ENCODE measurements around the gene SLC6A2.

Gene SLC6A2

DNA sequence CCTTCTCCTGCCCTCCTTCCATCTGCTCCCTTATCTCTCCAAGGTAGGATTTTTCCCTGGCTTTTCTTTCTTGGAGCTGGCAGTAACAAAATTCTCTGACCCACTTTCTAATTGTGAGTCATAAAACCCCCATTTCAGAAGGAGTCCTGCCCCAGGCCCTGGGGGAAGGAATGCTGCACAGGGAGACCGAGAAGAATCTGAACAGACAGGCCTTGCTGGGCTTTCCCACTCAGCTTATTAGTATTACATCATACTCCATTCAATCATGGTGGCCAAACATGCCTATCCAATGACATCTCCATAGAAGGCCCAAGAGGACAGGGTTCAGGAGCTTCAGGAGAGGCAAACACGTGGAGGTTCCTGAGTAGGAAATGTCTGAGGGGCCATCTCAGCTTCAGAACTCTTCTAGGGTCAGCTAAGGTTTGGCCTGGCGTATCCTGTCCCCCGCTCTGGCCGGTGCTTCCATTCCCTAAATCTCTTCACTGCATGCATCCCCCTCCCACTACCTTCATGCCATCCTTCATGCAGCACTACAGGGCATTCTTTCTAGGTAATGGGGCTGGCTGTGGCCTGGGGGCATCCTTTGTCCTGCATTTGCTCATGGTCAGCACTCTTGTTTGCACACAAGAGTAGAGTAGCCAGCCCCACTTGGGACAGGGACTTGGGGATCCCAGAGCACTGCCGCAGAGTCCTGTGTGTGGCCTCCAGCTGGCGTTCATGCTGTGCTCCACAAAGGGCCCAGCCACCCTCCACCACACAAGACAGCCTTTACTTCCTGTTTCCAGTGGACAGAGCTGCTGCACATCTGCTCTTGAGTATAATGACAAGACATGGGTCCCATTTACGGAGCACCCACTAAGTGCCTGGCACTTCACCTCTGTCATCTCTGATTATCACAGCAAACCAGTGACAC lies 8.2 kb downstream of the SLC6A2 start:
- no peak overlapping the region for H3K4me3 ChIP-seq (ENCODE audit: low read depth, low read length)
- TF ChIP-seq, protein P1, sequence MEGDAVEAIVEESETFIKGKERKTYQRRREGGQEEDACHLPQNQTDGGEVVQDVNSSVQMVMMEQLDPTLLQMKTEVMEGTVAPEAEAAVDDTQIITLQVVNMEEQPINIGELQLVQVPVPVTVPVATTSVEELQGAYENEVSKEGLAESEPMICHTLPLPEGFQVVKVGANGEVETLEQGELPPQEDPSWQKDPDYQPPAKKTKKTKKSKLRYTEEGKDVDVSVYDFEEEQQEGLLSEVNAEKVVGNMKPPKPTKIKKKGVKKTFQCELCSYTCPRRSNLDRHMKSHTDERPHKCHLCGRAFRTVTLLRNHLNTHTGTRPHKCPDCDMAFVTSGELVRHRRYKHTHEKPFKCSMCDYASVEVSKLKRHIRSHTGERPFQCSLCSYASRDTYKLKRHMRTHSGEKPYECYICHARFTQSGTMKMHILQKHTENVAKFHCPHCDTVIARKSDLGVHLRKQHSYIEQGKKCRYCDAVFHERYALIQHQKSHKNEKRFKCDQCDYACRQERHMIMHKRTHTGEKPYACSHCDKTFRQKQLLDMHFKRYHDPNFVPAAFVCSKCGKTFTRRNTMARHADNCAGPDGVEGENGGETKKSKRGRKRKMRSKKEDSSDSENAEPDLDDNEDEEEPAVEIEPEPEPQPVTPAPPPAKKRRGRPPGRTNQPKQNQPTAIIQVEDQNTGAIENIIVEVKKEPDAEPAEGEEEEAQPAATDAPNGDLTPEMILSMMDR (IDR thresholded peaks at IDR 0.05; ENCODE audit: borderline replicate concordance, insufficient read depth, low read depth, low read length) = no peak

DNA sequence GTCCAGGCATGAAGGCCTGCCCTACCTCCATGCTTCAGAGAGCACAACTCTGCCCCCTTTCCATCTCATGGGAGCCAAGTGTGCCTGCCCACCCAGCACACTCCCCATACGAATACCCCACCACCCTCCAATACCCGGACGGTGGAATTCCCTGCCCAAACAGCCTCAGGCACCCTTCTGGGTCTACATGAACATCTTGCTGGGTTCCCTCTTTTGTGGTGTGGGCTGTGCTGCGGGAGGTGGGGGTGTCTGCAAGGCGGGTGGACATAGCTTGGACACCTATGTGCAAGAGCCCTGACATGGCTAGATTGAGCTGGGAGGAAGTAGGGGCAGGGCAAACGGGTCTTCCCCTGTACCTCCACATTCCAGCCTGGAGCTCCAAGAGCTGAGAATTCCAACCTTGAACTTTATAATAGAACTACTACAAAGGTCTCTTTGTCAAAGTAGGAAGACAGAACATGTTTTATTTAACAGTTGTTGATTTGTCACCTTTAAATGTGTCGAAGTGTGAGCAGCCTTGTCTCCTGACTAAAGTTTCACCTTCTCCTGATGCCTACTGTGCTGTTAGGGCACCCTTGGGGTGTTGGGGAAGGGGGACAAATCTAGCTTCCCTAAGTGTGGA lies 9.1 kb downstream of the SLC6A2 start:
- TF ChIP-seq, protein P1 (IDR thresholded peaks at IDR 0.05; ENCODE audit: borderline replicate concordance, insufficient read depth, low read depth, low read length) = no peak
- H3K4me3 ChIP-seq (ENCODE audit: low read depth, low read length) = no peak overlapping the region

DNA sequence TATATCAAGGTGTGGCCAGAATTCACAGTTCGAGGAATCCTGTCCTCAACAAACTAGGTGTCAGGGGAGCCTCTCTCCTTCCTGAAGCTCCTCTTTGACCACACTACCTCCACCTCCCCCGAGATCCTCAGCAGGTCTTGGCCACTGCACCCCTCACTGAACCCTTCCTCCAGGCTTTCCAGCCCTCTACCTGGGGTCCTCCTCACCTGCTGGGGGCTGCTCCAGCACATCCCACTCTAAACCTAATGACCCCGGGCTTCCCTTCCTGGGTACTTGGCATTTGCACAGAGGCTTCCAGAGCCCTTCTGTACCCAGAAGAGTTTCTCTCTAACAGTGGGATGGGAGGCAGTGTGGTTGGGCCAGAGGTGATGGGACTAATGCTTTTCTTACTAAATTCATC lies 9.7 kb downstream of the SLC6A2 start:
- no peak overlapping the region for H3K4me3 ChIP-seq (ENCODE audit: low read depth, low read length)
- TF ChIP-seq, protein P1 (IDR thresholded peaks at IDR 0.05; ENCODE audit: borderline replicate concordance, insufficient read depth, low read depth, low read length) = no peak

DNA sequence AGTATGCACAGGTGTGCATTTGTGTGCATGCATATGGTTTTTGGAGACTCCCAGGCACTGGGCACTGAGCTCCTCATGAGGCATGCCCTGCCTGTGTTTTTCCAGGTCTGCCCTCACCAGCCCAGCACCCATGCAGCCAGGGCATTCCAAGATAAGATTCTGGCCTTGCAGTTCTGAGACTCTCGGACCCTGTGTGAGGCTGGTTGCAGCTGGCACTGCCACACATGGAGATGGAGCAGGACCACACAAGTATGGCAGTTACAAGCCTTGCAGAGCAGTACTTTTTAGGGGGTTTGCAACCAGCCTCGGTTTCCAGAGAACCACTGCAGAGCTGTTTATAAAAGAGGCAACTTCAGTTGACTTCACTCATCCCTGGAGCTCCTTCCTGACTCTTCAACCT lies 10.2 kb downstream of the SLC6A2 start:
- TF ChIP-seq, protein P1 (IDR thresholded peaks at IDR 0.05; ENCODE audit: borderline replicate concordance, insufficient read depth, low read depth, low read length) = no peak
- no peak overlapping the region for H3K4me3 ChIP-seq (ENCODE audit: low read depth, low read length)

DNA sequence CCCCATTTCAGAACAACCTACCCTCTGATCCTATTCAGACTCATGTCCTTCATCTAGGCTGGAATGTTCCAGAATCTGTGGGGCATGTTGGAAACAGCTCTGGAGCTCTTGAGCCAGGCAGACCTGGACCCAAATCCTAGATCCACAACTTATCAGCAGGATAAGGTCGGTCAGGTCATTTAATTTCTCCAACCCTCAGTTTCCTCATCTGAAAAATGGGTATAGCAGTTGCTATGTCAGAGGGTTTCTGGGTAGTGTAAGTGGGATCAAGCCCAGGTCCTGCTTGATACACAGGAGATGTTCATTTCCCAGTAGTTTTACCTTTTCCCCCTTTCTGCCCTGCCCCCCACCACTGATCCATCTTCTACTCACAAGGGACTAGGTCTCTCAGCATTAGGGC lies 12.0 kb downstream of the SLC6A2 start:
- TF ChIP-seq, protein P1 (IDR thresholded peaks at IDR 0.05; ENCODE audit: borderline replicate concordance, insufficient read depth, low read depth, low read length) = no peak
- H3K4me3 ChIP-seq (ENCODE audit: low read depth, low read length) = no peak overlapping the region

DNA sequence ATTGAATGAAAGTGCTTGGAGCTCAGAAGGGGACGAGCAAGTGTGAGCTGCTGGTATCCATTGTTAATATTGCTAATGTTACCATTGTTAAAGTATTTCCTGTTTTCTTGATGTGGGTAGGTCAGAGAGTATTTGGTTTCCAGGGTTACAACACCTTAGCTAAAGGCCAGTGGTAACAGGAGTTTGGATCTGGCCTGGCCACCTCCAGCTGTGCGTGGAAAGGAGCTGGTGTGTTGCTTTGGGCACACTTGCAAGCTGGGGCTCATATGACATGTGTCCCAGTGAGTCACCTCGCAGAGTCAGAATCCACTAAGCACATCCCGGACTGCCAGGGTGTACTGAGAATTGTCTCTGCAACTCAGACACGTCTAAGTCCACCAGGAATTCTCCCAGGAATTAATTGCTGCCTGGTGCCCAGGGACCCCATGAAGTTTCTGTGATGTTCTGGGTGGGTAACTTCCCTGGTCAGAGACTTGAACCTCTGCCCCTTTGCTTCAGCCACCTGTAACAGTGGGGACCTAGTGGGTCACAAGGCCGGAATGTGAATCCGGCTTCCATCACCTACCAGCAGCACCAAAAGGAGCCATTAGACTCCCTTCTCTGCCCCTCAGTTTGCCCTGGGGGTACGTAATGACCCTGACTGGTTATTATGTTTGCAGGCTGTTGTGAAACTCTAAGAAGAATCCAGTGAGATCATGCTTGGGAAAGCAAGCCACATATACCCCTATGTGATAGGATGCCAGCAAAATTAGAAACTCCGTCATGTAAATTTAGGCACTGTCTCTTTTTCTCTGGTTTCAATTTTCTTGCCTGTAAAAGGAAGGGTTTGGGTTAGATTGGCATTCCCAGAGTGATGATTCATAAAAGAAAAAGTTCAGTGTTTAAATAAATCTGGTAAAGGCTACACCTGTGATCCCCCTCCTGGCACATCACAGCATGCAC lies 12.8 kb downstream of the SLC6A2 start:
- H3K4me3 ChIP-seq (ENCODE audit: low read depth, low read length) = no peak overlapping the region
- TF ChIP-seq, protein P1 (IDR thresholded peaks at IDR 0.05; ENCODE audit: borderline replicate concordance, insufficient read depth, low read depth, low read length) = no peak
